HepG2 (cell line): Measurements from ENCODE around the gene EFNA2. TPM values are rescaled to one million over a fixed set of nuclear protein-coding genes. Genes with fewer than 3 reads are reported as not detected.

Source experiments
- CREB1 ChIP-seq, 2 experiments: fragments of 450-650 bp in 1 of 2; IDR thresholded peaks; 2 replicates each; pipeline ENCODE4 v1.6.1; 2016 to 2017; ENCODE audit warnings: control low read depth in 1 of 2, mild to moderate bottlenecking in 1 of 2, missing compliant biosample characterization in 1 of 2, missing genetic modification characterization in 1 of 2
- ESRRA ChIP-seq: sonication (generic); formaldehyde crosslinking; IDR thresholded peaks from 2 replicates; pipeline ENCODE4 v1.5.1; 2020; ENCODE audit warnings: mild to moderate bottlenecking, low read depth, missing genetic modification reagents
- GATA4 ChIP-seq: sonication (generic); IDR thresholded peaks from 2 replicates; pipeline ENCODE4 v1.6.1; 2016; ENCODE audit warnings: antibody characterized with exemption, low read depth, borderline replicate concordance
- KLF6 ChIP-seq: IDR thresholded peaks from 2 replicates; pipeline ENCODE4 v1.8.0; 2016; ENCODE audit warnings: missing biosample characterization, missing genetic modification reagents
- MXD4 ChIP-seq: IDR thresholded peaks from 2 replicates; pipeline ENCODE4 v1.6.1; 2016; ENCODE audit warnings: mild to moderate bottlenecking, missing biosample characterization, missing genetic modification reagents
- NCOA5 ChIP-seq: sonication (generic); formaldehyde crosslinking; IDR thresholded peaks from 2 replicates; pipeline ENCODE4 v1.4.0; 2020; ENCODE audit warnings: missing genetic modification reagents
- NFE2L2 ChIP-seq: fragments of 150-350 bp; IDR thresholded peaks from 2 replicates; pipeline ENCODE4 v1.6.1; 2014; ENCODE audit warnings: low read length
- PHF8 ChIP-seq: sonication (generic); formaldehyde crosslinking; IDR thresholded peaks from 2 replicates; pipeline ENCODE4 v1.5.0; 2020; ENCODE audit warnings: missing genetic modification reagents
- TBX2 ChIP-seq: sonication (generic); formaldehyde crosslinking; IDR thresholded peaks from 2 replicates; pipeline ENCODE4 v1.5.0; 2020; ENCODE audit warnings: missing genetic modification reagents, mild to moderate bottlenecking, borderline replicate concordance
- ZMYM3 ChIP-seq: sonication (generic); formaldehyde crosslinking; IDR thresholded peaks from 2 replicates; pipeline ENCODE4 v1.5.1; 2020; ENCODE audit warnings: mild to moderate bottlenecking, missing genetic modification reagents
- ZNF484 ChIP-seq: sonication (generic); formaldehyde crosslinking; IDR thresholded peaks from 2 replicates; pipeline ENCODE4 v1.5.1; 2020; ENCODE audit warnings: mild to moderate bottlenecking, low read depth, missing genetic modification reagents, borderline replicate concordance
- ZNF552 ChIP-seq: sonication (generic); formaldehyde crosslinking; IDR thresholded peaks from 2 replicates; pipeline ENCODE4 v1.9.0; 2022; ENCODE audit warnings: missing genetic modification reagents, mild to moderate bottlenecking, borderline replicate concordance
- ZNF878 ChIP-seq: sonication (generic); formaldehyde crosslinking; IDR thresholded peaks from 2 replicates; pipeline ENCODE4 v1.8.1; 2023; ENCODE audit warnings: mild to moderate bottlenecking, missing genetic modification reagents, moderate library complexity
- polyA plus RNA-seq, 8 experiments: library from polyadenylated mRNA; depleted of rRNA in 3 of 8; stranded (reverse) in 7 of 8; unstranded in 1 of 8; fragments of >200 nt; fragmentation: Illumina TruSeq in 4 of 8; extraction: Trizol in 4 of 8; gene quantifications; 2 replicates each; pipeline versions ENCODE4 v1.2.1 to v1.2.3, GENCODE V29; 2011 to 2016; ENCODE audit warnings: low read depth in 4 of 8, missing spikeins in 1 of 8, mixed read lengths in 1 of 8; ENCODE audit not compliant: insufficient read depth in 1 of 8
- total RNA-seq, 5 experiments: library from RNA; depleted of rRNA; stranded (reverse); fragments of >200 nt; fragmentation: Illumina TruSeq; extraction: Trizol; gene quantifications; 2 replicates each; pipeline ENCODE4 v1.2.3, GENCODE V29; 2016; ENCODE audit warnings: low read depth in 1 of 5
- TF ChIP-seq, protein P1 (sequence below): sonication (generic); formaldehyde crosslinking; IDR thresholded peaks from 2 replicates; pipeline ENCODE4 v1.5.1; 2020; ENCODE audit warnings: missing genetic modification reagents, mild to moderate bottlenecking, borderline replicate concordance
- TF ChIP-seq, protein P2 (sequence below): IDR thresholded peaks from 2 replicates; pipeline ENCODE4 v1.6.1; 2016; ENCODE audit warnings: missing compliant biosample characterization, missing genetic modification reagents, borderline replicate concordance
- TF ChIP-seq, protein P3 (sequence below): IDR thresholded peaks from 2 replicates; pipeline ENCODE4 v1.6.1; 2016; ENCODE audit warnings: control low read depth
- TF ChIP-seq, protein P4 (sequence below): sonication (generic); formaldehyde crosslinking; IDR thresholded peaks from 2 replicates; pipeline ENCODE4 v1.5.1; 2020; ENCODE audit warnings: missing genetic modification reagents, mild to moderate bottlenecking, borderline replicate concordance
- TF ChIP-seq, protein P5 (sequence below): sonication (generic); formaldehyde crosslinking; IDR thresholded peaks from 2 replicates; pipeline ENCODE4 v1.4.0; 2020; ENCODE audit warnings: mild to moderate bottlenecking, missing genetic modification reagents

The EFNA2 gene
- total and polyA plus RNA-seq, 2 of the 13 experiments (the other 11 are each of a cell fraction or from before 2014, with no cell fraction given) = 6.0 to 9.9 TPM

DNA sequence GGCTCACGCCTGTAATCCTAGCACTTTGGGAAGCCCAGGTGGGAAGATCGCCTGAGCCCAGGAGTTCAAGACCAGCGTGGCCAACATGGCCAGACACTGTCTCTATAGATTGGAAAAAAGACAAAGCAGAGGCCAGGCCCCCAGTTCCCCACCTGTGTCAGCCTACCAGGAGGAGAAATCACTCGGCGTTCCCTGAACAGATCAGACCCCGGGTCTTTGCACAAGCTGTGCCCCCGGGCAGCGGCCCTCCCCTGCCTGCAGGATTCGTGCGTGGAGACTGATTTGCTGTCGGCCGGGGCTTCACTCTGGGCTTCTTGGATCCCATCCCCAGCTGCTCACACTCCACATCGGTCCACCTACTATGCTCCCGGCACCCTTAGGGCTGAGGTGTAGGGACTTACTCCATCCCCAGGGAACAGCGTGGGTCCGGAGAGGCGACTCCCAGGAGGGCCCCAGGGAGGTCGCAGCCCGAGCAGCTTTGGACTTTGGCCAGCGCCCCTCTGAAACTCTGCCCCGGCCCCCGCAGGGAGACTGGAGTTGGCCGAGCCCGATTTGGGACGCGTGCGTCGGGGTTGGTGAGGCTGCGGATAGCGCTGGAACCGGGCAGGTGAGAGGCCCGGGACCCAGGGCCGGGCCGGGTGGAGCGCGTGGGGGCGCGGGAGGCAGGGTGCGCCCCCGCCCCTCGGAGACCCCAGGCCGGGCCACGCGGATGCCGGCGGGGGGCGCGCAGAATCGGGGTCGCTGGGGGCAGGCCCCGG lies 515 bp upstream of the EFNA2 start (continued):
- TF ChIP-seq NCOA5 (no peak), PHF8 (peak; percentile 51), GATA4 (no peak), ZNF878 (CRISPR knock-in tag) (no peak), KLF6 (no peak), NFE2L2 (no peak), TBX2 (CRISPR knock-in tag) (peak; percentile 63), MXD4 (no peak), ESRRA (CRISPR knock-in tag) (no peak), ZMYM3 (CRISPR knock-in tag) (peak; percentile 12; the same call in 1 of the 2 replicates), ZNF552 (no peak), ZNF484 (CRISPR knock-in tag) (no peak), CREB1 (IDR thresholded peaks at IDR 0.05) (no peak), CREB1 (CRISPR knock-in tag; IDR thresholded peaks at IDR 0.05) (no peak)
- TF ChIP-seq, protein P1, sequence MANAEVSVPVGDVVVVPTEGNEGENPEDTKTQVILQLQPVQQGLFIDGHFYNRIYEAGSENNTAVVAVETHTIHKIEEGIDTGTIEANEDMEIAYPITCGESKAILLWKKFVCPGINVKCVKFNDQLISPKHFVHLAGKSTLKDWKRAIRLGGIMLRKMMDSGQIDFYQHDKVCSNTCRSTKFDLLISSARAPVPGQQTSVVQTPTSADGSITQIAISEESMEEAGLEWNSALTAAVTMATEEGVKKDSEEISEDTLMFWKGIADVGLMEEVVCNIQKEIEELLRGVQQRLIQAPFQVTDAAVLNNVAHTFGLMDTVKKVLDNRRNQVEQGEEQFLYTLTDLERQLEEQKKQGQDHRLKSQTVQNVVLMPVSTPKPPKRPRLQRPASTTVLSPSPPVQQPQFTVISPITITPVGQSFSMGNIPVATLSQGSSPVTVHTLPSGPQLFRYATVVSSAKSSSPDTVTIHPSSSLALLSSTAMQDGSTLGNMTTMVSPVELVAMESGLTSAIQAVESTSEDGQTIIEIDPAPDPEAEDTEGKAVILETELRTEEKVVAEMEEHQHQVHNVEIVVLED (CRISPR knock-in tag) = no peak
- TF ChIP-seq, protein P2, sequence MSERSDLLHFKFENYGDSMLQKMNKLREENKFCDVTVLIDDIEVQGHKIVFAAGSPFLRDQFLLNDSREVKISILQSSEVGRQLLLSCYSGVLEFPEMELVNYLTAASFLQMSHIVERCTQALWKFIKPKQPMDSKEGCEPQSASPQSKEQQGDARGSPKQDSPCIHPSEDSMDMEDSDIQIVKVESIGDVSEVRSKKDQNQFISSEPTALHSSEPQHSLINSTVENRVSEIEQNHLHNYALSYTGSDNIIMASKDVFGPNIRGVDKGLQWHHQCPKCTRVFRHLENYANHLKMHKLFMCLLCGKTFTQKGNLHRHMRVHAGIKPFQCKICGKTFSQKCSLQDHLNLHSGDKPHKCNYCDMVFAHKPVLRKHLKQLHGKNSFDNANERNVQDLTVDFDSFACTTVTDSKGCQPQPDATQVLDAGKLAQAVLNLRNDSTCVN (CRISPR knock-in tag) = no peak
- TF ChIP-seq, protein P3, sequence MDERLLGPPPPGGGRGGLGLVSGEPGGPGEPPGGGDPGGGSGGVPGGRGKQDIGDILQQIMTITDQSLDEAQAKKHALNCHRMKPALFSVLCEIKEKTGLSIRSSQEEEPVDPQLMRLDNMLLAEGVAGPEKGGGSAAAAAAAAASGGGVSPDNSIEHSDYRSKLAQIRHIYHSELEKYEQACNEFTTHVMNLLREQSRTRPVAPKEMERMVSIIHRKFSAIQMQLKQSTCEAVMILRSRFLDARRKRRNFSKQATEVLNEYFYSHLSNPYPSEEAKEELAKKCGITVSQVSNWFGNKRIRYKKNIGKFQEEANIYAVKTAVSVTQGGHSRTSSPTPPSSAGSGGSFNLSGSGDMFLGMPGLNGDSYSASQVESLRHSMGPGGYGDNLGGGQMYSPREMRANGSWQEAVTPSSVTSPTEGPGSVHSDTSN (CRISPR knock-in tag) = no peak
- TF ChIP-seq, protein P4, sequence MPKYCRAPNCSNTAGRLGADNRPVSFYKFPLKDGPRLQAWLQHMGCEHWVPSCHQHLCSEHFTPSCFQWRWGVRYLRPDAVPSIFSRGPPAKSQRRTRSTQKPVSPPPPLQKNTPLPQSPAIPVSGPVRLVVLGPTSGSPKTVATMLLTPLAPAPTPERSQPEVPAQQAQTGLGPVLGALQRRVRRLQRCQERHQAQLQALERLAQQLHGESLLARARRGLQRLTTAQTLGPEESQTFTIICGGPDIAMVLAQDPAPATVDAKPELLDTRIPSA = no peak
- TF ChIP-seq, protein P5, sequence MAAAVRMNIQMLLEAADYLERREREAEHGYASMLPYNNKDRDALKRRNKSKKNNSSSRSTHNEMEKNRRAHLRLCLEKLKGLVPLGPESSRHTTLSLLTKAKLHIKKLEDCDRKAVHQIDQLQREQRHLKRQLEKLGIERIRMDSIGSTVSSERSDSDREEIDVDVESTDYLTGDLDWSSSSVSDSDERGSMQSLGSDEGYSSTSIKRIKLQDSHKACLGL (CRISPR knock-in tag) = no peak
